Esophagus squamous epithelium (tissue), 5 donors: ENCODE measurements around the gene ZNF710. TPM values are rescaled to one million over a fixed set of nuclear protein-coding genes. Genes with fewer than 3 reads are reported as not detected.

Experiments used
- DNase-seq: peaks from one replicate; lab custom pipeline; 2025; lab: John Stamatoyannopoulos, UW
- H3K27ac ChIP-seq, 4 donors: fragments of 200-600 bp; sonication (generic); one replicate each; pipeline ENCODE4 v1.5.1; 2016 to 2019; ENCODE audit warnings: mild to moderate bottlenecking in 1 of 4
- H3K27me3 ChIP-seq, 4 donors: fragments of 200-600 bp; sonication (generic); 1 replicate in 3 of 4; 2 replicates in 1 of 4; pipeline versions ENCODE4 v1.5.1 to v1.6.0; 2017 to 2021; ENCODE audit warnings: antibody characterized with exemption in 1 of 4
- H3K36me3 ChIP-seq, 3 donors: fragments of 200-600 bp; sonication (generic); one replicate each; pipeline ENCODE4 v1.5.1; 2016 to 2019
- H3K4me1 ChIP-seq, 3 donors: fragments of 200-600 bp; sonication (generic); one replicate each; pipeline ENCODE4 v1.5.1; 2017 to 2019
- H3K4me3 ChIP-seq, 4 donors: fragments of 200-600 bp; sonication (generic); 1 replicate in 3 of 4; 2 replicates in 1 of 4; pipeline ENCODE4 v1.5.1; 2016 to 2019; ENCODE audit warnings: mild to moderate bottlenecking in 2 of 4, moderate library complexity in 1 of 4
- H3K9me3 ChIP-seq, 3 donors: fragments of 200-600 bp; sonication (generic); one replicate each; pipeline ENCODE4 v1.5.1; 2016 to 2019
- POLR2A ChIP-seq, 4 donors: fragments of 450-650 bp; IDR thresholded peaks; one replicate each; pipeline ENCODE4 v1.6.1; 2017; ENCODE audit warnings: antibody characterized with exemption in 4 of 4, mild to moderate bottlenecking in 4 of 4, moderate library complexity in 3 of 4
- WGBS, 2 donors: methylation state at CpG; one replicate each; pipeline ENCODE4 v1.1.5; 2018; 5-methylcytosine and 5-hydroxymethylcytosine counted together
- intact Hi-C: fragments of 100-400 bp; cut with DNase I; formaldehyde crosslinking; loops from one replicate; pipeline ENCODE4 v1.15.0; 2022
- total RNA-seq, 4 donors: library from RNA; depleted of rRNA; stranded (reverse); fragments of >200 nt; gene quantifications; one replicate each; pipeline ENCODE4 v1.1.0, GENCODE V29; 2016
- TF ChIP-seq, protein P1 (sequence below), 6 experiments: fragments of 450-650 bp in 4 of 6; fragments of 200-600 bp in 2 of 6; sonication (generic) in 2 of 6; IDR thresholded peaks; one replicate each; pipeline ENCODE4 v1.5.1; 2016 to 2019; ENCODE audit warnings: antibody characterized with exemption in 6 of 6, mild to moderate bottlenecking in 4 of 6, moderate library complexity in 4 of 6
- donor health status: DM: yes; HTN: yes; CAD: no.

Gene ZNF710
- total RNA-seq, 4 donors from 2014 or later, result 15.1 to 27.4 (median 21.4) TPM

DNA sequence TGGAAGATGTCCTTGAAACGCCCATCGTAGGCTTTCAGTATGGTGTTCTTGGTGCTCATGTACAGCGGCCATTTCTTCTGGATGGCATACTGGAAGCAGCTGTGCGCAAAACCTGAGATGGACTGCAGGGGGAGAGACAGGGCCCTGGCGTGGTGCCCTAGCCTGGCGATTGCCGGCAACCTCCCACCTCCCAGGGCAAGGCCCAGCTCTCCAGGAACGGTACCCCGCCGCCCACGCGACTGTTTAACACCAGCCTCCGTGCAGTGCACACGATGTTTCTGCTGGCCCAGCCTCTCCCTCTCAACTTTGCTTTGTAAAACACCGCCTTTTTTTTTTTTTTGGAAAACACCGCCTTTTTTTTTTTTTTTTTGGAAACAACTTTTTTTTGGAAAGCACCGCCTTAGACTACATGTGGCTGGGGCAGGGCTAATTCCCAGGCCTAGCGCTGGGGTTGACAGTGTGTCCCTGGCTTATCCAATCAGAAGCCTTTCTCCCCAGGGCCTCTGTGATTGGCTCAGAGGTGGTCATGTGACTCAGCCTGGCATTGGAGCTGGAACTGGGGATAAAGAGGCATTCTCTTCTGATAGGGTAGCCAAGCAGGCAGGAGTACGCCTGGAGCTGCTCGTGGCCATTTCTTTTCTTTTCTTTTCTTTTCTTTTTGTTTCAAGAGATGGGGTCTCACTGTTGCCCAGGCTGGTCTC is 86.5 kb downstream of the ZNF710 start:
- H3K4me3 ChIP-seq, result no peak overlapping the region
- H3K4me1 ChIP-seq, result peaks cover 0 to 6% (median 3%) of the 10 kb centered on the region in 3 donors
- no peak for DNase-seq
- H3K27me3 ChIP-seq, result no peaks in the 10 kb centered on the region
- H3K36me3 ChIP-seq, result peaks cover 24 to 92% (median 35%) of the 10 kb centered on the region in 3 donors
- WGBS, 2 donors, result 69 to 82% methylated on average over 20 of the region's 20 CpGs
- H3K9me3 ChIP-seq, result no peaks in the 10 kb centered on the region
- TF ChIP-seq, protein P1, sequence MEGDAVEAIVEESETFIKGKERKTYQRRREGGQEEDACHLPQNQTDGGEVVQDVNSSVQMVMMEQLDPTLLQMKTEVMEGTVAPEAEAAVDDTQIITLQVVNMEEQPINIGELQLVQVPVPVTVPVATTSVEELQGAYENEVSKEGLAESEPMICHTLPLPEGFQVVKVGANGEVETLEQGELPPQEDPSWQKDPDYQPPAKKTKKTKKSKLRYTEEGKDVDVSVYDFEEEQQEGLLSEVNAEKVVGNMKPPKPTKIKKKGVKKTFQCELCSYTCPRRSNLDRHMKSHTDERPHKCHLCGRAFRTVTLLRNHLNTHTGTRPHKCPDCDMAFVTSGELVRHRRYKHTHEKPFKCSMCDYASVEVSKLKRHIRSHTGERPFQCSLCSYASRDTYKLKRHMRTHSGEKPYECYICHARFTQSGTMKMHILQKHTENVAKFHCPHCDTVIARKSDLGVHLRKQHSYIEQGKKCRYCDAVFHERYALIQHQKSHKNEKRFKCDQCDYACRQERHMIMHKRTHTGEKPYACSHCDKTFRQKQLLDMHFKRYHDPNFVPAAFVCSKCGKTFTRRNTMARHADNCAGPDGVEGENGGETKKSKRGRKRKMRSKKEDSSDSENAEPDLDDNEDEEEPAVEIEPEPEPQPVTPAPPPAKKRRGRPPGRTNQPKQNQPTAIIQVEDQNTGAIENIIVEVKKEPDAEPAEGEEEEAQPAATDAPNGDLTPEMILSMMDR (IDR thresholded peaks at IDR 0.05), result peak in 1 of 6 experiments; percentile 30
- no peak for TF ChIP-seq POLR2A (IDR thresholded peaks at IDR 0.05)
- intact Hi-C loops, result loop anchor here (10.0 kb wide), 1 partner anchor 323 kb away; no protein-coding TSS in a partner anchor
- no peak overlapping the region for H3K27ac ChIP-seq

DNA sequence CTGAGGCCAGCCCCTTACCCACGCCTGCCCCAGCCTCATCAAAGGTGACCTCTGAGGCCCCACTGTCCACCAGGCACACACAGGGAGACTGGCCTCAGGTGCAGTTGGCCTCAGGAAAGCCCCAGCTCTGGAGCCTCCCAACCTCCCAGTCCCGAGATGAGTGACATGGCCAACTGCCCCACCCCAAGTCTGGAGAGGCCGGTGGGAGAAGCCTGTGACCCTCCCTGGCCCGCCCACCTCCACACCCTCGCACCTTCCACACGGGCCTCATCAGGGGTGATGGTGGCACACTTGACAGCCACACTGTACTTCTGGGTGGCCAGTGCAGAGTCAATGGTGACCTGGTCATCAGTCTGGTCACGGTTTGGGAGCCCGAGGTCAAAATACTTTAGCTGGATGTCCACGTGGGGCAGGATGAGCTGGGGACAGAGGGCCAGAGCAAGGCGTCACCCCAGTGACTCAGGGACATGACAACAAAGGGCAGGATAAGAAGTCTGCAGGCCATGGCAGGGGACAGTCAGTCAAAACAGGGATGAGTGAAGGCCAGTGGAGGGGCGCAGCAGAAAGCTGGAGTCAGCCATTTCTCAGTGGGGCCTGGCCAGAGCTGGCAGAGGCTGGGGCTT is 89.2 kb downstream of the ZNF710 start:
- H3K27me3 ChIP-seq, result no peaks in the 10 kb centered on the region
- H3K4me1 ChIP-seq, result peaks cover 4 to 17% (median 5%) of the 10 kb centered on the region in 3 donors
- 85 to 89% methylated on average over 7 to 8 of the region's 11 CpGs for WGBS, 2 donors
- H3K27ac ChIP-seq, result no peak overlapping the region
- no peak for TF ChIP-seq POLR2A (IDR thresholded peaks at IDR 0.05)
- TF ChIP-seq, protein P1 (IDR thresholded peaks at IDR 0.05), result no peak
- no peak overlapping the region for H3K4me3 ChIP-seq
- intact Hi-C loops, result no loop called here
- H3K36me3 ChIP-seq, result peaks cover 10 to 66% (median 15%) of the 10 kb centered on the region in 3 donors
- DNase-seq, result no peak
- H3K9me3 ChIP-seq, result no peaks in the 10 kb centered on the region

DNA sequence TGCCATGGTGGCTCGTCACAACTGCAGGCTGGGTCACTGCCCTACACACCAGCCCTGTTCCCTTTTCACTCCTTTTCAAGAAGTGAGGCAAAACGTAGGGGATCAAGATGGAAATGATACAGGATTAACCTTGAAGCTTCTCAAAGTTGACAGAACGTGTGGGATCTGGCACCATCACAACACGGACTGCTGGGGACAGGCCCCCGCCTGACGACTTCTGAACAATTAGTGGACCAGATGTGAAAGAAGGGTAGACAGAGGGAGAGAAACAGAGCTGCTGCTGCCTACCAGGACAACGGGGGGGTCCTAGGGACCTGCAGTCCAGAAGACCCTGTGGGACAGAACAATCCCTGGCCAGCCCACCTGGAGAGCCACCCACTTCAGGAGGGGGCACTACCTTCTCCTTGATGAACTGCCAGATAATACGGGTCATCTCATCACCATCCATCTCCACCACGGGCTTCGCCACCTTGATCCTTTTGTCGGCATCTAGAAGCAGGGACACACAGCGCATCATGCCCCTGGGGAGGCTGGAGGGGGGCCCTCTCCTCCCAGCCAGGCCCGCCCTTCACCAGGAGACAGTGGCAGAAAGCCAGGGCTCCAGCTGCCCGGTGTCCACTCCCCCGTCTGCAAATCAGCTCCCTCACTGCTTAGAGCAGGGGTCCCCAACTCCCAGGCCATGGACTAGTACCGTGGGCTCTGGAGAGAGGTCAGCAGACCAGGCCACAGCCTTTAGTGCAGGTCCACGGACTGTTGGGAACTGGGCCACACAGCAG is 90.2 kb downstream of the ZNF710 start:
- peaks cover 4 to 27% (median 11%) of the 10 kb centered on the region in 3 donors for H3K4me1 ChIP-seq
- no peak overlapping the region for H3K4me3 ChIP-seq
- H3K9me3 ChIP-seq, result no peaks in the 10 kb centered on the region
- intact Hi-C loops, result no loop called here
- no peak overlapping the region for H3K27ac ChIP-seq
- H3K27me3 ChIP-seq, result no peaks in the 10 kb centered on the region
- DNase-seq, result no peak
- peaks cover 10 to 55% (median 15%) of the 10 kb centered on the region in 3 donors for H3K36me3 ChIP-seq
- no peak for TF ChIP-seq POLR2A (IDR thresholded peaks at IDR 0.05)
- TF ChIP-seq, protein P1 (IDR thresholded peaks at IDR 0.05), result no peak
- 80 to 90% methylated on average over 9 to 13 of the region's 17 CpGs for WGBS, 2 donors

DNA sequence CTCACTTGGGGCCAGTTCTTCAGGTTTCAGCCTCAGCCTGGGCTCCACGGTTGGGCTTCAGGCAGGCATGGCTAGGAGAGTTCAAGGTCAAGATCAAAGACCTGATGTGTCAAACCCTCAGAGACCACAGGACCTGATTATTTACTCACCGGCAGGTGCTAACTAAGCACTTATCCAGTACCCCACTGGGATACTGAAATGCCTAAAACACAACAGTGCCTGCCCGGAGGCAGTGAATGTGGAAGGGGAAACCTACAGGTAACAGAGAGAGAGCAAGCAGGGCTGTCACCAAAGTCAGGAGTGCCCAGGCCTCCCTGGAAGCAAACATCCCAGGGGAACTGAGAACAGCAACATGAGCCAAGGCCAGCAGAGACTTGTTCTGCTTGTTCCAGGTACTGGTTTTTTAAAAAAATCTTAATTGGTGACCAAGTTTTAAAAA is 94.4 kb downstream of the ZNF710 start:
- Histone ChIP-seq H3K4me1 (peaks cover 29 to 66% (median 42%) of the 10 kb centered on the region in 3 donors), H3K4me3 (no peak overlapping the region), H3K27ac (peak overlapping the region; percentile 30 to 98 (median 68)), H3K9me3 (no peaks in the 10 kb centered on the region), H3K27me3 (no peaks in the 10 kb centered on the region), H3K36me3 (peaks cover 0 to 13% (median 0%) of the 10 kb centered on the region in 3 donors)
- intact Hi-C loops, result no loop called here
- TF ChIP-seq, protein P1 (IDR thresholded peaks at IDR 0.05), result no peak
- TF ChIP-seq POLR2A (IDR thresholded peaks at IDR 0.05), result no peak
- DNase-seq, result no peak
- WGBS, 2 donors, result 29 to 40% methylated on average over 2 of the region's 3 CpGs
